ENCODE measurements around the gene WDR54. TPM values are rescaled to one million over a fixed set of nuclear protein-coding genes. Genes with fewer than 3 reads are reported as not detected.

The WDR54 gene
- total RNA-seq, 1 donor from 2014 or later, result 14.5 TPM

DNA sequence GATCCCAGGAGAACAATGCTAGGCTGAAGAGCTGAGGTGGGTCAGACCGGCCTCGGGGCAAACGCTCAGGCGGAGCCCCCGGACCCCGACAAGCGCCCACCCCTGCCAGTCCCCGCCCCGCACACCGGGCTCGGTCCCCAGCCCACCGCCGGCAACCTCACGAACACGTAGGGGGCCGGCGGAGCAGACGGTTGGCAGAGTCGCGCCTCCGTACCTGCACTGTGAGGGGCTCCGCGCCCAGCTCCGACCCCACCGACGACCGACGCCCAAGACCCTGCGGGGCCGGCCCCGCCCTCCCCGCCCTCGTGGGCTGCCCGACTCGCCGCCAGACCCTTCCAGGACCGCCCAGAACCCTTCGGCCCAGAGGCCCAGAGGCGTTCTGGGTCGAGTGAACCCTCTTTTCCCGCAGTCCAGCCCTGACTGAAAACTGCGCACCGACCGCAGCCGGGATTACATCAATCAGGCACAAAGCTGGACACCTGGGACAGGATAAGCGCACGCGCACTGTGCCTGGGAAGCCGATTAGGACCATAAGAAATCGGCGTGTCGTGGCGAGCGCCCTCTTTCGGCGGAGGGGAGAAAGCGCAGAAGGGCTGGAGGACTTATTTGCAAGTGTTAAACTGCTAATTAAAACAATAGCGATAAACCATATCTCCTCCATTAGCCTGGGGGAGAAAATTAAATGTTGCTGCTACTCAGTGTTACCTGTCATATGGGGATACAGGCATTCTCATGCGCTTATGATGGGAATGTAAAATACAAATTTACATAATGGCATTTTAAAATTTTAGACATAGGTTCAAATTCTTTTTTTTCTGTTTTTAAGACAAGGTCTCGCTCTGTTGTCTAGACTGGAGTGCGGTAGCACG is 29.7 kb upstream of the WDR54 start:
- Histone ChIP-seq H3K36me3 (no peaks in the 10 kb centered on the region), H3K4me3 (peak overlapping the region; percentile 82), H3K9me3 (no peaks in the 10 kb centered on the region), H3K27me3 (ENCODE audit: low read depth) (no peaks in the 10 kb centered on the region), H3K4me1 (peaks cover 35% of the 10 kb centered on the region), H3K27ac (peak overlapping the region; percentile 93)
- ATAC-seq, result peak; percentile 95 to 96
- DNase-seq, result peak; percentile 95
- TF ChIP-seq, protein P1, sequence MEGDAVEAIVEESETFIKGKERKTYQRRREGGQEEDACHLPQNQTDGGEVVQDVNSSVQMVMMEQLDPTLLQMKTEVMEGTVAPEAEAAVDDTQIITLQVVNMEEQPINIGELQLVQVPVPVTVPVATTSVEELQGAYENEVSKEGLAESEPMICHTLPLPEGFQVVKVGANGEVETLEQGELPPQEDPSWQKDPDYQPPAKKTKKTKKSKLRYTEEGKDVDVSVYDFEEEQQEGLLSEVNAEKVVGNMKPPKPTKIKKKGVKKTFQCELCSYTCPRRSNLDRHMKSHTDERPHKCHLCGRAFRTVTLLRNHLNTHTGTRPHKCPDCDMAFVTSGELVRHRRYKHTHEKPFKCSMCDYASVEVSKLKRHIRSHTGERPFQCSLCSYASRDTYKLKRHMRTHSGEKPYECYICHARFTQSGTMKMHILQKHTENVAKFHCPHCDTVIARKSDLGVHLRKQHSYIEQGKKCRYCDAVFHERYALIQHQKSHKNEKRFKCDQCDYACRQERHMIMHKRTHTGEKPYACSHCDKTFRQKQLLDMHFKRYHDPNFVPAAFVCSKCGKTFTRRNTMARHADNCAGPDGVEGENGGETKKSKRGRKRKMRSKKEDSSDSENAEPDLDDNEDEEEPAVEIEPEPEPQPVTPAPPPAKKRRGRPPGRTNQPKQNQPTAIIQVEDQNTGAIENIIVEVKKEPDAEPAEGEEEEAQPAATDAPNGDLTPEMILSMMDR (IDR thresholded peaks at IDR 0.05), result peak; percentile 97
- intact Hi-C loops (cut with DNase I), result no loop called here

DNA sequence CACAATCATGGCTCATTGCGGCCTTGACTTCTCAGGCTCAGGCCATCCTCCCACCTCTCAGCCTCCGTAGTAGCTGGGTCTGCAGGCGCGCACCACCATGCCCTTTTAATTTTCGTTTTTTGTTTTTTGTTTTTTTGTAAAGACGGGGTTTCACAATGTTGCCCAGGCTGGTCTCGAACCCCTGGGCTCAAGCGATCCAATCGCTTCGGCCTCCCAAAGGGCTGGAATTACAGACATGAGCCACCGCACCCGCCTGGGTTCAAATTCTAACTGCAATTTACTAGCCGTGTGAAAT is 29.1 kb upstream of the WDR54 start:
- ATAC-seq, result no peak
- peaks cover 35% of the 10 kb centered on the region for H3K4me1 ChIP-seq
- no peak for DNase-seq
- H3K27me3 ChIP-seq (ENCODE audit: low read depth), result no peaks in the 10 kb centered on the region
- H3K27ac ChIP-seq, result no peak overlapping the region
- no peaks in the 10 kb centered on the region for H3K36me3 ChIP-seq
- peak overlapping the region; percentile 82 for H3K4me3 ChIP-seq
- TF ChIP-seq, protein P1 (IDR thresholded peaks at IDR 0.05), result no peak
- H3K9me3 ChIP-seq, result no peaks in the 10 kb centered on the region
- intact Hi-C loops (cut with DNase I), result no loop called here

DNA sequence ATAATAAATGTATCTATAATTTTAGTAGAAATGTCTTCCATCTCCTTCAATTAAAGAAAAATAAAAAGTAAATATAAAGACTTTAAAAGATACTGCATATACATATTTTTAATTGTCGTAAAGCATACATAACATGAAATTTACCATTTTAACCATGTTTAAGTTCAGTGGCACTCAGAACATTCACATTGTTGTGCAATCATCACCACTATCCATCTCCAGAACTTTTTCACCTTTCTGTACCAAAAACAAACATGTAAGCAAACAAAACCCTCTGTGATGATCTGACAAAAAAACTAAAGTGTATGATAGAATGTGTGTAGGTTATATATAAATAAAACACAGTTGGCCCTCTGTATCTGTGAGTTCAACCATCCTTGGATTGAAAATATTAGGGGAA is 28.0 kb upstream of the WDR54 start:
- Histone ChIP-seq H3K9me3 (no peaks in the 10 kb centered on the region), H3K36me3 (no peaks in the 10 kb centered on the region), H3K4me3 (no peak overlapping the region), H3K27ac (no peak overlapping the region), H3K4me1 (peaks cover 31% of the 10 kb centered on the region), H3K27me3 (ENCODE audit: low read depth) (no peaks in the 10 kb centered on the region)
- DNase-seq (no peak), ATAC-seq (no peak)
- intact Hi-C loops (cut with DNase I), result no loop called here
- TF ChIP-seq, protein P1 (IDR thresholded peaks at IDR 0.05), result no peak

DNA sequence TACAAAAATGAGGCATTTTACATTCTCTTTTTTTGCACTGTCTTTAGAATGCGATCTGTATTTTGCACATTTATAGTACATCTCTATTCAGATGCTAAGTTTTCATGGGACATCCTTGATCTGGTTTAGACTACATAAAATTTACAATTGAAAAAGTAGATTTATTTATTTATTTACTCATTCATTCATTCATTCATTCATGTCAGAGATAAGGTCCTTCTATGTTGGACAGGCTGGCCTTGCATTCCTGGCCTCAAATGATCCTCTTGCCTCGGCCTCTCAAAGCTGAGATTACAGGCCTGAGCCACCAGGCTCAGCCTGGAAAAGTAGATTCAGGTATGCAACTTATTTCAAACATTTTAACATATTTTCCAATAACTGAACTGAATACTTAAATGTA is 25.4 kb upstream of the WDR54 start:
- H3K4me3 ChIP-seq, result no peak overlapping the region
- H3K4me1 ChIP-seq, result peaks cover 4% of the 10 kb centered on the region
- no peaks in the 10 kb centered on the region for H3K36me3 ChIP-seq
- H3K27me3 ChIP-seq (ENCODE audit: low read depth), result no peaks in the 10 kb centered on the region
- TF ChIP-seq, protein P1 (IDR thresholded peaks at IDR 0.05), result no peak
- ATAC-seq (no peak), DNase-seq (no peak)
- intact Hi-C loops (cut with DNase I), result no loop called here
- H3K27ac ChIP-seq, result no peak overlapping the region
- H3K9me3 ChIP-seq, result no peaks in the 10 kb centered on the region

DNA sequence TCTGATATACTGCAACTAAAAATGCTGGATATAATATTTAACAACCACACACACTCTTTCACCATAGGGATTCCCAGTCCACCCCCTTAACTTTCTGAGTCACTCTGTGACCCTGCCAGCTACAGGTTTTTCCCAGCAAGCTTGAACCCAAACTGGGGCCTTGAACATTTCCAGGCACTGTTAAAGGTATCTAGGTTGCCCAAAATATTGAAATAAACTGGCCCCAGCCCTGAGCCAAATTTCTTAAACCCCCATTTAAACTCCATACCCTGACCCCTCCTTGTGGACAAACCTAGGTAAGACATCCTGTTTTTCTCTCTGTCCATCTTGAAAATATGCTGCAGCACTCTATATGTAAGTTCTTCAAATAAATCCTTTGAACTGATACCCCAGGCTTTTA is 21.7 kb upstream of the WDR54 start:
- Histone ChIP-seq H3K36me3 (no peaks in the 10 kb centered on the region), H3K27ac (no peak overlapping the region), H3K4me1 (no peaks in the 10 kb centered on the region), H3K9me3 (no peaks in the 10 kb centered on the region), H3K27me3 (ENCODE audit: low read depth) (no peaks in the 10 kb centered on the region), H3K4me3 (no peak overlapping the region)
- TF ChIP-seq, protein P1 (IDR thresholded peaks at IDR 0.05), result peak; percentile 46
- DNase-seq, result no peak
- intact Hi-C loops (cut with DNase I), result no loop called here
- ATAC-seq, result peak in 1 of 2 donors; percentile 60
